ENCODE results near the gene NOSTRIN. TPM values are rescaled to one million over a fixed set of nuclear protein-coding genes. Genes with fewer than 3 reads are reported as not detected.

Gene NOSTRIN
- total RNA-seq, 1 donor from 2014 or later = 3.1 TPM

- no peak for TF ChIP-seq CTCF (conservative IDR thresholded peaks at IDR 0.05; ENCODE audit: low read depth, low read length)
- H3K4me3 ChIP-seq (ENCODE audit: low read depth, low read length) = no peak overlapping the region
- DNase-seq (ENCODE audit: low read depth) = peak; percentile 73
Measured at GRCh38 chr2:168780669-168781071, 21.8 kb upstream of the NOSTRIN start.

- no peak for TF ChIP-seq CTCF (conservative IDR thresholded peaks at IDR 0.05; ENCODE audit: low read depth, low read length)
- no peak overlapping the region for H3K4me3 ChIP-seq (ENCODE audit: low read depth, low read length)
- DNase-seq (ENCODE audit: low read depth) = no peak
Measured at GRCh38 chr2:168781191-168781817, 21.1 kb upstream of the NOSTRIN start.

GRCh38 chr2:168782271-168782670, 20.2 kb upstream of the NOSTRIN start:
- H3K4me3 ChIP-seq (ENCODE audit: low read depth, low read length) = no peak overlapping the region
- DNase-seq (ENCODE audit: low read depth) = no peak
- no peak for TF ChIP-seq CTCF (conservative IDR thresholded peaks at IDR 0.05; ENCODE audit: low read depth, low read length)

GRCh38 chr2:168784993-168785392, 17.4 kb upstream of the NOSTRIN start:
- TF ChIP-seq CTCF (conservative IDR thresholded peaks at IDR 0.05; ENCODE audit: low read depth, low read length) = no peak
- DNase-seq (ENCODE audit: low read depth) = no peak
- H3K4me3 ChIP-seq (ENCODE audit: low read depth, low read length) = no peak overlapping the region

GRCh38 chr2:168787098-168787781, 15.2 kb upstream of the NOSTRIN start:
- no peak overlapping the region for H3K4me3 ChIP-seq (ENCODE audit: low read depth, low read length)
- DNase-seq (ENCODE audit: low read depth) = no peak
- TF ChIP-seq CTCF (conservative IDR thresholded peaks at IDR 0.05; ENCODE audit: low read depth, low read length) = no peak

- no peak for TF ChIP-seq CTCF (conservative IDR thresholded peaks at IDR 0.05; ENCODE audit: low read depth, low read length)
- DNase-seq (ENCODE audit: low read depth) = no peak
- H3K4me3 ChIP-seq (ENCODE audit: low read depth, low read length) = no peak overlapping the region
Measured at GRCh38 chr2:168787782-168788376, 14.6 kb upstream of the NOSTRIN start.

All from epithelial cell of proximal tubule (primary cell).